ENCODE results near the gene PRR12.

PRR12 gene

DNA sequence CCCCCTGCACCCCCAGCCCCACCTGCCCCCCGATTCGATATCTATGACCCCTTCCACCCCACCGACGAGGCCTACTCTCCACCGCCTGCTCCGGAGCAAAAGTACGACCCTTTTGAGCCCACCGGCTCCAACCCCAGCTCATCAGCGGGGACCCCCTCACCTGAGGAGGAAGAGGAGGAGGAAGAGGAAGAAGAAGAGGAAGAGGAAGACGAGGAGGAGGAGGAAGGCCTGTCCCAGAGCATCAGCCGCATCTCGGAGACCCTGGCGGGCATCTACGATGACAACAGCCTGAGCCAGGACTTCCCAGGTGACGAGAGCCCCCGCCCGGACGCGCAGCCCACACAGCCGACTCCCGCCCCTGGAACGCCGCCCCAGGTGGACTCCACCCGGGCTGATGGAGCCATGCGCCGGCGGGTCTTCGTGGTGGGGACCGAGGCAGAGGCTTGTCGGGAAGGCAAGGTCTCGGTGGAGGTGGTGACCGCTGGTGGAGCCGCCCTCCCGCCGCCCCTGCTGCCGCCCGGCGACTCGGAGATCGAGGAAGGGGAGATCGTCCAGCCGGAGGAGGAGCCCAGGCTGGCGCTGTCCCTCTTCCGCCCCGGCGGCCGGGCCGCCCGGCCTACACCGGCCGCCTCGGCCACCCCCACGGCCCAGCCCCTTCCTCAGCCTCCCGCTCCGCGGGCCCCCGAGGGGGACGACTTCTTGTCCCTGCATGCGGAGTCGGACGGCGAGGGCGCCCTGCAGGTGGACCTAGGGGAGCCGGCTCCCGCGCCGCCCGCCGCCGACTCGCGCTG, 60.2 kb downstream of the PRR12 start:
- DNase-seq, result no peak

DNA sequence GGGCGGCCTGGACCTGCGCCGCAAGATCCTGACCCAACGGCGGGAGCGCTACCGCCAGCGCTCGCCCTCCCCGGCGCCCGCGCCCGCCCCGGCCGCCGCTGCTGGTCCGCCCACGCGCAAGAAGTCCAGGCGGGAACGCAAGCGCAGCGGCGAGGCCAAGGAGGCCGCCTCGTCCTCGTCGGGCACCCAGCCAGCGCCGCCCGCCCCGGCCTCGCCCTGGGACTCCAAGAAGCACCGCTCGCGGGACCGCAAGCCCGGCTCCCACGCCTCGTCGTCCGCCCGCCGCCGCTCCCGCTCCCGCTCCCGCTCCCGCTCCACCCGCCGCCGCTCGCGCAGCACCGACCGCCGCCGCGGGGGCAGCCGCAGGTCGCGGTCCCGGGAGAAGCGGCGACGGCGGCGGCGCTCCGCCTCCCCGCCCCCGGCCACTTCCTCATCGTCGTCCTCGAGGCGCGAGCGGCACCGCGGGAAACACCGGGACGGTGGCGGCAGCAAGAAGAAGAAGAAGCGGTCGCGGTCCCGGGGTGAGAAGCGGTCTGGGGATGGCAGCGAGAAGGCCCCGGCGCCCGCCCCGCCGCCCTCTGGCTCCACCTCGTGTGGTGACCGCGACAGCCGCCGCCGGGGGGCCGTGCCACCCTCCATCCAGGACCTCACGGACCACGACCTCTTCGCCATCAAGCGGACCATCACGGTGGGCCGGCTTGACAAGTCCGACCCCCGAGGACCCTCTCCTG, 61.0 kb downstream of the PRR12 start:
- DNase-seq, result no peak

DNA sequence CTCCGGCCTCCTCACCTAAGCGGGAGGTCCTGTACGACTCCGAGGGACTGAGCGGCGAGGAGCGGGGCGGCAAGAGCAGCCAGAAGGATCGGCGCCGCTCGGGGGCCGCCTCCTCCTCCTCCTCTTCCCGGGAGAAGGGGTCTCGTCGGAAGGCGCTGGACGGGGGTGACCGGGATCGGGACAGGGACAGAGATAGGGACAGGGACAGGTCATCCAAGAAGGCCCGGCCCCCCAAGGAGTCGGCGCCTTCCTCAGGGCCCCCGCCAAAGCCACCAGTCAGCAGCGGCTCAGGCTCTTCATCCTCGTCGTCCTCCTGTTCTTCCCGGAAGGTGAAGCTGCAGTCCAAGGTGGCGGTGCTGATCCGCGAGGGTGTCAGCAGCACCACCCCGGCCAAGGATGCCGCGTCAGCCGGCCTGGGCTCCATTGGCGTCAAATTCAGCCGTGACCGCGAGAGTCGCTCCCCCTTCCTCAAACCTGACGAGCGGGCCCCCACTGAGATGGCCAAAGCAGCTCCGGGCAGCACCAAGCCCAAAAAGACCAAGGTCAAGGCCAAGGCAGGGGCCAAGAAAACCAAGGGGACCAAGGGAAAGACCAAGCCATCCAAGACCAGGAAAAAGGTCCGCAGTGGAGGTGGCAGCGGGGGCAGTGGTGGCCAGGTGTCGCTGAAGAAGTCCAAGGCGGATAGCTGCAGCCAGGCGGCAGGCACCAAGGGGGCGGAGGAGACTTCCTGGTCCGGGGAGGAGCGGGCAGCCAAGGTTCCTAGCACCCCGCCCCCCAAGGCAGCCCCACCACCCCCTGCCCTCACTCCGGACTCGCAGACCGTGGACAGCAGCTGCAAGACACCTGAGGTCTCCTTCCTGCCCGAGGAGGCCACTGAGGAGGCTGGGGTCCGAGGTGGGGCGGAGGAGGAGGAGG, 61.8 kb downstream of the PRR12 start:
- DNase-seq, result no peak

DNA sequence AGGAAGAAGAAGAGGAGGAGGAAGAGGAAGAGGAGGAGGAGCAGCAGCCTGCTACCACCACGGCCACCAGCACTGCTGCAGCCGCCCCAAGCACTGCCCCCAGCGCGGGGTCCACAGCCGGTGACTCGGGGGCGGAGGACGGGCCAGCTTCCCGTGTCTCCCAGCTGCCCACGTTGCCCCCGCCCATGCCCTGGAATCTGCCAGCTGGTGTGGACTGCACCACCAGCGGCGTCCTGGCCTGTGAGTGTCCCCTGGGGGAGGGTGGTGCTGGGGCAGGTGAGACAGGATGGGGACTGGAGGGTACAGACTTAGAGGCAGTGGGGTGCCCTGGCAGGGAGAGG, 62.5 kb downstream of the PRR12 start:
- no peak for DNase-seq

DNA sequence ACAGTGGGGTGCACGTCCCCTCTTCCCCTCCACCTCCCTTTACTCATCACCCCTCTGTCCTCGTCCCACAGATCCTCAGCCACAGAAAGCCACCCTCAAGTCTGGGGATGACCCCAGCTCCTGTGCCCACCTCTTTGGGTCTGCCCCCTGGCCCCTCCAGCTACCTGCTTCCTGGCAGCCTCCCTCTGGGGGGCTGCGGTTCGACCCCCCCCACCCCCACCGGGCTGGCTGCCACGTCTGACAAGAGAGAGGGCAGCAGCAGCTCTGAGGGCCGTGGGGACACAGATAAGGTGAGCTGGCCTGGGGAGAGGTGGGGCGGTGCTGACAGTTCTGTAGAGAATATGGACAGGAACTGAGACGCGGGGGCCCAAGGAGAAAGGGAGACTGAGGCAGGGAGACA, 63.6 kb downstream of the PRR12 start:
- no peak for DNase-seq

DNA sequence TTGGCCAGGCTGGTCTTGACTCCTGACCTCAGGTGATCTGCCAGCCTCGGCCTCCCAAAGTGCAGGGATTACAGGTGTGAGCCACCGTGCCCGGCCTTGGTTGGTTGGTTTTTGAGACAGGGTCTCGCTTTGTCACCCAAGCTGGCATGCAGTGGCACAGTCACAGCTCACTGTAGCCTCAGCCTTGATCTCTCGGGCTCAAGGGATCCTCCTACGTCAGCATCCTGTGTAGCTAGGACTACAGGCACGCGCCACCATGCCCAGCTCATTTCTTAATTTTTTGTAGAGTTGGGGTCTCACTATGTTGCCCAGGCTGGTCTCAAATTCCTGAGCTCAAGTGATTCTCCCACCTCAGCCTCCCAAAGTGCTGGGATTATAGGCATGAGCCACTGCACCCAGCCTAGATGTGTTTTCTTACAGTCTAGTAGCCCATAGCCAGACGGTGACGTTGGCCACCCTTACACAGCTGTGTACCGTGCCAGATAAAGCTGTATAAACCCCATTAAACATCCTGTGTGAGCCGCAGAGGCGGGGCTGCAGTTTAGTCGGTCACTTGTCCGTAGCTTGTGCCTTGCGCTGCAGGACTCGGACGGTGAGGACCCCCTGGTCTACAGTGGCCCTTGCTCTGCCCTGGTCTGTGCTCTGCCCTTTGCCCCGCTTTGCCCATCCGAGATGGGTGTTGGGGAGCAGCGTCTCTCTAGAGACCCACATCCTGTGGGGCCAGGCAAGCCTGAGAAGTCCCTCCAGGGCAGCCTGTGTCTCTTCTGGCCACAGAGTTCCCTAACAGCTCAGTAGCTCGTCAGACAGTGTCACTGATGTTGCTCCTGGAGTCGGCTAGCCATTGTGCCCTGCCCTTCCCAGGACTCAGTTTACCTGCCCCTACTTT, 64.8 kb downstream of the PRR12 start:
- no peak for DNase-seq

DNA sequence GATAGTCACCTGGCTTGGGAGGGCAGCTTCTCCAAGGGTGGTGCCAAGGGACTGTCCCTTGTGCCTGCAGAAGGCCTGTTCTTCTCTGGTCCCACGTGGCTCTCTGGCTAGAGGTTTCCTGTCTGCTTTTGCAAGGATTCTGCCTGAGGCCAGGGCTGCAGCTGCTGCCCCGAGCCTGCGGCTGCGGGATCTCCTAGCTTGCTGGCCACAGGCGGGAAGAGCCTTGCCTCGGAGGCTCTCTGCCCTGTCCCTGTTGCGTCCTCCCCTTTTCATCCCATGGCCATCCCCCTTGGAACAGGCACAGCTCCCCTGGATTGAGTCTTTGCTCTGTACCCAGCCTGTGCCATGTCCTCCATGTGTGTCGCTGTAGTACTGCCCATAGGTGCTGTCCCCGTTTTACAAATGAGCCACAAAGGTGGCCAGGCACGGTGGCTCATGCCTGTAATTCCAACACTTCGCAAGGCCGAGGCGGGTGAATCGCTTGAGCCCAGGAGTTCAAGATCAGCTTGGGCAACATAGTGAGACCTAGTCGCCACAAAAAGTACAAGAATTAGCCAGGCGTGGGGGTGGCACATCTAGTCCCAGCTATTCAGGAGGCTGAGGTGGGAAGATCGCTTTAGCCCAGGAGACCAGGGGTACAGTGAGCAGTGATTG, 65.6 kb downstream of the PRR12 start:
- no peak for DNase-seq

DNA sequence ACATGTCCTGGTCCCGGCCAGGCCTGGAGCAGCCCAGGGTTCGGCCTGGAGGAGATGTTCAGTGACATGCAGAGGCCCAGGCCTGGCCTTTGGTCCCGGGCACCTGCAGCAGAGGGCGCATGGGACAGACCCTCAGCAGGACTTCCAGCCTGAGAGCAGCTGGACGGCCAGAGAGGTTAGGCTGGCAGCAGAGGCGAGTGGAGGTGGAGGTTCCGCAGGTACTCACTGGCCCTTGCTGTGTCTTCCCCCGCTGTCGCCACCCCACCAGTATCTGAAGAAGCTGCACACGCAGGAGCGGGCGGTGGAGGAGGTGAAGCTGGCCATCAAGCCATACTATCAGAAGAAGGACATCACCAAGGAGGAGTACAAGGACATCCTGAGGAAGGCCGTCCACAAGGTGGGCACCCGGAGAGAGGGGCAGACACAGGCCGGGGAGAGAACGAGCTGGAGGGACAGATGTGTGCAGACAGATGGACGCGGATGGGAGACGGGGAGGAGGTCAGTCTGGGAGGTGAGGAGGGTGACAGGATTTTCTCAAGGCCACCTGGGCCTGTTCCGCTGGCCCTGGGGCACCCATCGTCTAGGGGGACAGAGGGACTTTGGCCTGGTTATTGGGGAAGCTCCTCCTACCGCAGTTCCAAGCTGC, 66.6 kb downstream of the PRR12 start:
- no peak for DNase-seq

DNA sequence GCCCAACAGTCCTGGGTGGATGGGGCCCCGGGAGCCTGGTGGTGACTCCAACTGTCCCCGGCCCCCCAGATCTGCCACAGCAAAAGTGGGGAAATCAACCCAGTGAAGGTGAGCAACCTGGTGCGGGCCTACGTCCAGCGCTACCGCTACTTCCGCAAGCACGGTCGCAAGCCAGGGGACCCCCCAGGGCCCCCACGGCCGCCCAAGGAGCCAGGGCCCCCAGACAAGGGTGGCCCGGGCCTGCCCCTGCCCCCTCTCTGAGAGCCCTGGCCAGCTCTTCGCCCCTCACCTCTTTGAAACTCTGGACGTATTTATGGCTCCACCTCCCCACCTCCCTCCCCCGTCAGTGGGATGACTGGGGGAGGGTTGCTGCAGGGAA, 67.1 kb downstream of the PRR12 start:
- DNase-seq, result no peak

DNA sequence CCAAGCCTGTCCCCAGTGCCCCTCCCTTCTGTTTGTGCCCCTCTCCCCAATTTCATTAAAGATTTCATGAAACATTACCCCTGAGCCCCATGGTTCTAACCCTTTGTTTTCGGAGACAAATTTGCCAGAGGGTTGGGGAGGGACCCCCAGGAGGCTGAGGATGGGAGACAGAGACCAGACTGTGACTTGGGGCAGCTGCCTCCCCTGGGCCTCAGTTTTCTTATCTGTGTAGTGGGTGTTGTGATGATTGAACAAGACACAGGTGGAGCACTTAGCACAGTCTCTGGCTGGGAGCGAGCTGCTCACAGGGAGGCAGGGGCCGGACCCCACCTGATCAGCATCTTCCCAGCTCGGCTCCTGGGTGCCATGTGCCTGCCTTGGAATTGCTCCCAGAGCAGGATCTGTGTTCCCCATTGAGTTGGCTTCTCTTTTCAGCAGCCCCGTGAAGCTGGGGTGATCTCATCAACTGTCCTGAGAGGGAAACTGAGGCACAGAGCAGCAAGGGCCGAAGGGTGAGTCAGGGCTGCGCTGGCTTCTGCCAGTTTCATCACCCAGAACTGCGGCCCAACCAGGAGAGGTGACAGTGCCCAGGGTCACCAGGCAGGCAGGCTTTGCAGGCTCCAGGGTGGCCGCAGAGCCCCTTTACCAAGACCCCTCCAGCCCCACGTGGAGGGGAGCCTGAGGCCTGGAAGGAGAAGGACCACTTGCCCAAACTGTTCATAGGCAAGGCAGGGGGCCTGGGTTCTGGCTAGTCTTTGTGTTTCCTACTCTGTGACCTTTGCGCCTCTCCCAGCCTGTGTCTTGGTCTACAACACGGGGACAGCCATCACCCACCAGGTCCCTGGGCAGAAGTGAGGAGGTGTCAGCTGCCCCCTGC, 67.8 kb downstream of the PRR12 start:
- no peak for DNase-seq

DNA sequence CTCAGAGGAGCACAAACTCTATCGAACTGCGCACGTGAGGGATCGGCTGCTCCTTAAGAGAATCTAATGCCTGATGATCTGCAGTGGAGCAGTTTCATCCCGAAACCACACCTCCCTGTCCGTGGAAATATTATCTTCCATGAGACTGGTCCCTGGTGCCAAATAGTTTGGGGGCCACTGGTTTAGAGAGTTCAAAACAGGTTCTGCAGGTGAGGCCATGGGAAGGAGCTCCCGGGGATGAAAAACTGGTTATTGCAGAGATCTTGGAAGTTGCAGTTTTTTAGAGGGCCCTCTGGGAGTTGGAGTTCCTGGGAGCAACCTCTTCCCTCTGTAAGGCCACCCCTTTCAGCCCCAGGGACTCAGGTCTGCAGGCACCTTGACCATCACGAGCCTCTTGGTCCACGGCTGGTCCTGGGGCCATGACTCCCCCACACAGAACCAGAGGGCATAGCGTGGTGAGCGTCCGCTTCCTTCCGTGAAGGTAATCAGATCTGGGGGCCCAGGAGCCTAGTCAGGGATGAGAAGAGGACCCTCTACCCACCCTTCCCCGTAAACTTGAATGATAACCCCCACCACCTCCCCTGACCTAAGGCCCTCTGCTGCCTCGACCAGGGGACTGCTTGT, 69.5 kb downstream of the PRR12 start:
- DNase-seq, result no peak

DNA sequence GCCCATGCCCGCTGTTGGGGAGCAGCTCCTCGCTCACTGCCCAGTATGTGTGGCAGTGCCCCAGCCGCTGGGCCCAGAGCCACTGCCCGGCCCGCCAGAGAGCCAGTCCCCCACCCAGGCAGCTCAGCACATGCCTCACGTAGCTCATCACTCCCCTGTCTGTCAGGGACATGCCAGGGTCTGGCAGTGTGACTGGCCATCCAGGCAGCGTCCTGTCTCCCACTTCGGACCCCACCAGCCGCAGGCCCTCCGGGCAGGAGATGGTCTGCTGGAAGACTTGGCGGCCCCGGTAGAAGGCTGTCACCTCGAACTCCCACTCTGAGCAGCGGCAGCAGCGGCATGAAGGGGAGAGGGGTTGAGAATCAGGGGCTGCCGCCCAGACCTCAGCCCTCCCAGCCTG, 71.0 kb downstream of the PRR12 start:
- DNase-seq, result no peak

DNA sequence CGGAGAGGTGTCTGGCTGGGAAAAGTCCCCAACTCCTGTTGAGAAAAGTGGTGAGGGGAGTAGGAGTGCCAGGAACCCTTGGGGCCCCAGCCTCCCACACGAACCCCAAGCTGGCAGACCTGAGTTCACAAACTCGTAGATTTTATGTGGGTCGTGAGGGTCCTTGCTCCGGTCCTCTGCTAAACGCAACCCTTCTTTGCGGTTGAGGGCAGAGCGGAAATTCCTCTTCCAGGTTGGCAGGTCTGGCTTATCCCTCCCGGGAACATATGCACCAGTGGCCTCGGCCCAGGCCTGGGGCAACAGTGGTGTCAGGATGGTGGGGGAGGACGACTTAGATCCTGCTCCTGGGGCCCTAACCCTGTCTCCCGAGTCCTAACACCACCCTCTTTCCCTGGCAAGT, 72.2 kb downstream of the PRR12 start:
- DNase-seq, result no peak

DNA sequence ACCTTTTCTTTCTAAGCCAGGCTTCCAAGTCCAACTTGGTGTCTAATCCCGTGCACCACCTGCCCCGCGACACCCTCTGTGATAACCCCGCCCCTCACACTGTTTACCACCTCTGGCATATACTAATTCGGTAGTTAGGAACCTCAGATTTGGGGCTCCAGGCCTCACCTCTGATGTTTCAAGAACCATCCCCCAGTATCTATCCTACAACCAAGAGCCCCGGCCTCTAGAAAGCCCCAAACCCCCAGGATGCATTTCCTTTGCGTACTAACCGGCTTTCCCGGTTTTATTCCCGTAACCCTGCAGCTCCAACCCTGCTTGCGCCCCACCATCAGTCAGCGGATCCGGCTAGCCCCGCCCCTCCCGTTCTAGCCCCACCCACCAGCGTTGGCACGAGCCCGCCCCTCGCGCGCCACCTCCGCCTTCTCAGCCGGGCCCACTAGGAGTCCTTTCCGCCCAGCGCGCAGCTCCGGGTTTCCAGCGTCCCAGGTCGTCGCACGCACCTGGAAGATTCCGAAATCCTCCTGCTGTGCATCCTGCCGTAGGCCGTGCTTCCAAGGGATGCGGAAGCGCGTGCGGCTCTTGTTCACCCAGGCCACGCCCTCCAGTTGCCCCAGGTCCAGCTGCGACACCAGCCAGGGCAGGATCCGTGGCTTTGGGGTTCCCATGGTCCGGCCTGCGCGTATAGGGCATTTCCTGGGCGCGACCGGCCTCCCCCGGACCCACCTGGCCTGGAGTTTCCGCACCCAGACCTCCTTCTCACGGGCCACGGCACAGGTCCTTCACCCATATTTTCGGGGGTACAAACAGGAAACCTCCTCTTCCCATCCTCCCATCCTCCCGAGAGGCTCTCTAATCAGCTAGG, 73.4 kb downstream of the PRR12 start:
- peak; percentile 84 for DNase-seq

DNA sequence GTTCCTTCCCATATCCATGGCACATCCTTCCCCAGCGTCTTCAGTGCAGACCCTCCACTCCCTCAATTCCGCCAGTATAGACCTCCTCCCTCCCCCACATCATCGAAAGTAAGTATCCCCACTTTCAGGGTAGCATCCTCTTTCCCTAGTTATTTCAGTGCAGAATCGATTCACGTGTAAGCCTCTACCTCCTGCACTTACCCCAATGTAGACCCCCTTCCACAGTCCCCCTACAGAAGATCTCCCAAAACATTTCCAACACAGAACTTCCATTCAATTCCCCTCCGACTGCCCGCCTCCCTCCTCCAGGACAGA, 74.0 kb downstream of the PRR12 start:
- DNase-seq, result no peak

DNA sequence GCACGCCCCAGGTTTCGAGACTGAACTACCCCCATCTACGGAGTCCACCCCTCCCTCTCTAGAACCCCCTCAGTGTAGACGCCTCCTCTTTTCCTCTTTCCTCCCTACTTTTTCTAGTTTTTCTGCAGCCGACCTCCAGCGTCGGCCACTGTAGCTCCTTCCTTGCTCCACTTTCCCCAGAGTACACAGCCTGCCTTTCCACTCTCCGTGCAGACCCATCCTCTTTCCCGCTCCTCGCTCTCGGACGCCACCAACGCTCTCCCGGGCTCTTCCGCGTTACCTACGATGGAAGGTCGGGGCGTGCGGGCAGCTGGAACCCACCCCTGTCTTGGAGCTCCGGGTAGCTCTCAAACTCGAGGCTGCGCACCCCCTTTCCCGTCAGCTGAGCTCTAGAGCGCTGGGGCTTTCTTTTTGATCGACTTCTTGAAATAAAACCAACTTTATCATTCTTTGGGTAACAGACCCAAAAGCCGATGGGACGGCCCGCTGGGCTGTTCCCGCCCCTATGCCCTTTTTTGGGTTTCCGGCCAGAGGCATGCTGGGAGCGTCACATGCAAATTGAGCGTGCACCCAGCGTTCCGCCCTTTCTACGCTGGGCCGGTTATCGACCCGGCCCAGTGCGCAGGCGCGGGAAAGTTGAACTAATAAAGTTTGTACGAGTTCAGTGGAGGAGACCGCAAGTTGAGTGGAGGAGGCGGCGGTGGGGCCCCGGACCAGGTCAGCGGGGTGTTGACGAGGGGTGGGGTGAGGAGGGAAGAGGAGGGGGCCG, 74.6 kb downstream of the PRR12 start, which contains the start of the genes BCL2L12 and IRF3:
Gene BCL2L12, plus strand, starts transcription at position 583 of the 769 bp plus-strand sequence. CDS start 760 bp downstream, outside the sequence.
Gene IRF3, minus strand, starts transcription at position 507 of the 769 bp plus-strand sequence. CDS start 1,019 bp downstream, outside the sequence.
- DNase-seq, result peak; percentile 98

DNA sequence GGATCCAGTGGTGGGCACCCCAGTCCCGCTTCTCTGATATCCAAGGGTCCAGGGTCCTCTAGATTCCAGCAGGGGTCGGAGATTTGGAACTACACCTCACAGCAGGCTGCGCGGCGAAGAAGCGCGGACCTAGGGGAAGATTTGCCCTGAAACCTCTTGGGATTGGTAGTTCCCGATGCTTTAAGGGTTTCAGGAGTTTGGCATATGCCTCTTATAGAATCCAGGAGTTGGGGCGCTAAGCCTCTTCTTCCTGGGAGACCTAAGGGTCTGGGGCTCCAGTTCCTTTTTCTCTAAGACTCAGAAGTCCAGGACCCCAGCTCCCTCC, 75.1 kb downstream of the PRR12 start:
- DNase-seq, result no peak

DNA sequence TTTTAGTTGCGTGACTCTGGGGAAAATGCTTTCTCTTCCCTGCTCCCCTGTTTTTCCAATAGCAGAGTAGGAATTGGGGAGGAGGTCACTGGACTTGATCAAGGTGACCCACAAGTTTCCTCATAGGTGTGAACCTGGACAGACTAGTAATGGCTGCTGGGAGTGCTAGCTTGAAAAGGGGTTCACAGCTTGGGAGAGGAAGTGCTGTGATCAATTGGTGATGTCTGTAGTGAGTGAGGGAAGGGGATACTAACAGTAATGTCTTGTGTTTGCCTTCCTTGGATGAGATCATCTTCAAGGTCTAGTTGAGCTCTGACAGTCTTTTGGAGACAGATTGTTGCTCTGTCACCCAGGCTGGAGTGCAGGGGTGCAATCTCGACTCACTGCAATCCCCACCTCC, 76.5 kb downstream of the PRR12 start:
- no peak for DNase-seq

All from CD4-positive, alpha-beta T cell treated with Interleukin-4 for 4 hours (primary cell).